Mammary epithelial cell (primary cell): Measurements from ENCODE around the gene FOXM1.

Experiments
- CTCF ChIP-seq, 2 donors: IDR thresholded peaks in 1 of 2; conservative IDR thresholded peaks in 1 of 2; 2 replicates each; pipeline ENCODE4 v1.5.1; 2011 to 2012; ENCODE audit warnings: inconsistent platforms in 2 of 2, low read length in 2 of 2, mild to moderate bottlenecking in 2 of 2, control low read depth in 1 of 2, low read depth in 1 of 2; ENCODE audit not compliant: insufficient read depth in 1 of 2; ENCODE audit errors: extremely low read depth in 1 of 2
- EZH2 ChIP-seq: IDR thresholded peaks from 2 replicates; pipeline ENCODE4 v1.6.1; 2012; ENCODE audit warnings: low read length, inconsistent platforms, borderline replicate concordance

- TF ChIP-seq CTCF (conservative IDR thresholded peaks at IDR 0.05 in 1 of 2, IDR thresholded peaks at IDR 0.05 in 1 of 2; ENCODE audit: extremely low read depth in 1 of 2, insufficient read depth in 1 of 2, low read depth in 1 of 2, low read length in 2 of 2), result no peak
- no peak for TF ChIP-seq EZH2
These were observed 56.5 kb downstream of the FOXM1 start for GRCh38 chr12:2820432-2820831.
